Fibroblast of lung (primary cell): ENCODE measurements around the gene CRTAC1.

Experiments used
- CTCF ChIP-seq, 2 donors: IDR thresholded peaks in 1 of 2; conservative IDR thresholded peaks in 1 of 2; 1 replicate in 1 of 2; 2 replicates in 1 of 2; pipeline ENCODE4 v1.5.1; 2011 to 2012; ENCODE audit warnings: low read length in 2 of 2, control low read depth in 1 of 2, inconsistent platforms in 1 of 2, low read depth in 1 of 2, mild to moderate bottlenecking in 1 of 2
- EZH2 ChIP-seq: IDR thresholded peaks from 2 replicates; pipeline ENCODE4 v1.5.1; 2012; ENCODE audit warnings: low read length, control low read depth, mild to moderate bottlenecking; ENCODE audit errors: missing control alignments

GRCh38 chr10:98030093-98030821 is at the start of gene CRTAC1:
- TF ChIP-seq EZH2 (peak; percentile 75), CTCF (conservative IDR thresholded peaks at IDR 0.05 in 1 of 2, IDR thresholded peaks at IDR 0.05 in 1 of 2; ENCODE audit: low read depth in 1 of 2, low read length in 2 of 2) (no peak)
